Measurements from ENCODE around the gene NLGN2. TPM values are rescaled to one million over a fixed set of nuclear protein-coding genes. Genes with fewer than 3 reads are reported as not detected.

The NLGN2 gene
- total and polyA plus RNA-seq, 2 experiments from 2014 or later = 5.2 to 26.3 TPM

DNA sequence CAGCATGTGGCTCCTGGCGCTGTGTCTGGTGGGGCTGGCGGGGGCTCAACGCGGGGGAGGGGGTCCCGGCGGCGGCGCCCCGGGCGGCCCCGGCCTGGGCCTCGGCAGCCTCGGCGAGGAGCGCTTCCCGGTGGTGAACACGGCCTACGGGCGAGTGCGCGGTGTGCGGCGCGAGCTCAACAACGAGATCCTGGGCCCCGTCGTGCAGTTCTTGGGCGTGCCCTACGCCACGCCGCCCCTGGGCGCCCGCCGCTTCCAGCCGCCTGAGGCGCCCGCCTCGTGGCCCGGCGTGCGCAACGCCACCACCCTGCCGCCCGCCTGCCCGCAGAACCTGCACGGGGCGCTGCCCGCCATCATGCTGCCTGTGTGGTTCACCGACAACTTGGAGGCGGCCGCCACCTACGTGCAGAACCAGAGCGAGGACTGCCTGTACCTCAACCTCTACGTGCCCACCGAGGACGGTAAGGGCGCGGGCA is 645 bp downstream of the NLGN2 start:
- no peak overlapping the region for H3K4me3 ChIP-seq

DNA sequence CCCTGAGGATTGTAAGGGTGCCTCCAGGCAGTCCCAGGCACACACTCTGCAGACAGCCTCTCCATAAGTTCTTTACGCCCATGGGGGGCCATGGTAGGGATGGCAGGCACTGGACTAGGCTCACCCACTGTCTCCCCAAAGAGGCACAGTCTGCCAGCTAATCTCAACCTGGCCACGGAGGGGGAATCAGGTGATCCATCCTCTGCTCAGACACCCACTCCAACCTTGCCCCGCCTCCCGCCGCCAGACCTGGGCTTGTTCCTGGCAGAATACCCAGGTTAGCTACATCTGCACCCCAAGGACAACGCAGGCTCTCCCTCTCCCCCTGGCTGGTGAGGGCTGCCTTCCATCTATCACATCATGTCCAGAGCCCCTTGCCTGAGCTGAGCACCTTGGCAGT is 1.2 kb downstream of the NLGN2 start:
- Histone ChIP-seq H3K9me3 (ENCODE audit: low read depth) (no peaks in the 10 kb centered on the region), H3K27ac (no peak overlapping the region), H3K4me1 (ENCODE audit: low read depth) (no peaks in the 10 kb centered on the region), H3K4me3 (no peak overlapping the region), H3K27me3 (no peaks in the 10 kb centered on the region), H3K36me3 (no peaks in the 10 kb centered on the region)
- TF ChIP-seq, protein P1, sequence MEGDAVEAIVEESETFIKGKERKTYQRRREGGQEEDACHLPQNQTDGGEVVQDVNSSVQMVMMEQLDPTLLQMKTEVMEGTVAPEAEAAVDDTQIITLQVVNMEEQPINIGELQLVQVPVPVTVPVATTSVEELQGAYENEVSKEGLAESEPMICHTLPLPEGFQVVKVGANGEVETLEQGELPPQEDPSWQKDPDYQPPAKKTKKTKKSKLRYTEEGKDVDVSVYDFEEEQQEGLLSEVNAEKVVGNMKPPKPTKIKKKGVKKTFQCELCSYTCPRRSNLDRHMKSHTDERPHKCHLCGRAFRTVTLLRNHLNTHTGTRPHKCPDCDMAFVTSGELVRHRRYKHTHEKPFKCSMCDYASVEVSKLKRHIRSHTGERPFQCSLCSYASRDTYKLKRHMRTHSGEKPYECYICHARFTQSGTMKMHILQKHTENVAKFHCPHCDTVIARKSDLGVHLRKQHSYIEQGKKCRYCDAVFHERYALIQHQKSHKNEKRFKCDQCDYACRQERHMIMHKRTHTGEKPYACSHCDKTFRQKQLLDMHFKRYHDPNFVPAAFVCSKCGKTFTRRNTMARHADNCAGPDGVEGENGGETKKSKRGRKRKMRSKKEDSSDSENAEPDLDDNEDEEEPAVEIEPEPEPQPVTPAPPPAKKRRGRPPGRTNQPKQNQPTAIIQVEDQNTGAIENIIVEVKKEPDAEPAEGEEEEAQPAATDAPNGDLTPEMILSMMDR (IDR thresholded peaks at IDR 0.05; ENCODE audit: low read depth, low read length) = no peak
- no peak for DNase-seq (ENCODE audit: low read depth in 1 of 2, low spot score in 1 of 2)

More for the DNA sequence above, 645 bp downstream of the NLGN2 start:
- Histone ChIP-seq H3K9me3 (ENCODE audit: low read depth) (no peaks in the 10 kb centered on the region), H3K27ac (no peak overlapping the region), H3K27me3 (no peaks in the 10 kb centered on the region), H3K36me3 (no peaks in the 10 kb centered on the region), H3K4me1 (ENCODE audit: low read depth) (no peaks in the 10 kb centered on the region)
- DNase-seq (ENCODE audit: low read depth in 1 of 2, low spot score in 1 of 2) = no peak
- TF ChIP-seq, protein P1 (IDR thresholded peaks at IDR 0.05; ENCODE audit: low read depth, low read length) = no peak

DNA sequence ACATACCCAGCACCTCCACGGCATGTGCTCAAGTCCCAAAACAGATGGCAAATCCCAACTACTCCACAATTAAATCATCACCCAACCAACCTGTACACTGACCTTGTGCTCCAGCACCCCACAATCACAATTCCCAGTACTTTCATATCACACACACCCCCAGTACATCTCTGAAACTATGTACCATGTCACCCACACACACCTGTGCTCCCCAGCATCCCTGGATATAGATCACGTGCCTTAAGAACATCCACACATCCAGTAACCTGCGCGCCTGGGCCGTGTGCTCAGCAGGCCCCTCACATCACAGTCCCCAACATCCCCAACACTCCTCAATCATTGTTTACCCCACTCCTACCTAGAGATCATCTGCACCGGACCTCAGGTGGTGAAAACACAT is 2.1 kb downstream of the NLGN2 start:
- H3K9me3 ChIP-seq (ENCODE audit: low read depth) = no peaks in the 10 kb centered on the region
- no peak overlapping the region for H3K27ac ChIP-seq
- H3K27me3 ChIP-seq = no peaks in the 10 kb centered on the region
- H3K4me3 ChIP-seq = no peak overlapping the region
- no peak for DNase-seq (ENCODE audit: low read depth in 1 of 2, low spot score in 1 of 2)
- no peaks in the 10 kb centered on the region for H3K4me1 ChIP-seq (ENCODE audit: low read depth)
- H3K36me3 ChIP-seq = no peaks in the 10 kb centered on the region
- TF ChIP-seq, protein P1 (IDR thresholded peaks at IDR 0.05; ENCODE audit: low read depth, low read length) = no peak

DNA sequence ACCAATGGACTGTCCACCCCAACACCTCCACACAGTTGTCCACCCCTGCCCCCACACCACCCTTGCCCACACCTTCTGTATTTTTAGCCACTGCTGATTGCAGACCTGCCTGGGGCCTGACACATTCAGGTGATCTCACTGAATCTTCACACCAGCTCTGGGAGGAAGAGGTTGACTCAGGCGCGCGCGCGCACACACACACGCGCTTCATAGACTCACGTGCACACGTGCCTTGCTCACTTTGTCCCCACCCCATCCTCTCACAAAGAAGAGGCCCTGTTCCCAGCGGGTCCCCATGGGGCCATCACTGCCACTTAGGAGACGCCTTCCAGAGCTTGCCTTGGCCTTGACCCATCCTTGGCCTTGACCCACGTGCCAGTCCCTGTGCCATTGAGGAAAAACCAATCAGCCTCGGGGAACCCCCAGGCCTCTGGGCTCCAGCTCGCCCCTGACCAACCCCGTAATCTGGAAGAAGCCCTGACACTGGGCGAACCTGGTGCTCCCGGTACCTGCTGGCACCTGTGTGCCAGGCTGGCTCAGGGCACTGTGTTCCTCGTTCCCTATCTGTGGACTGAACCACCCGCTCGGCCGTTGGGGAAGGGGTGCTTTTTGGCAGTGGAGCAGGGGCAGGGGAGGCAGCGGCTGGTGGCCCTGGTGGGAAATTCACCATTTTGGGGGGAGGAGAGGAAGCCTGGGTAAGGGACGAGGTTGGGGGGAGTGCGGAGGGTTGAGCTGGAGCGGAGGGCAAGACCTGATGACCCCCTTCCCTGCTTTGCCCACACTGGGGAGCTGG is 3.2 kb downstream of the NLGN2 start:
- Histone ChIP-seq H3K4me3 (no peak overlapping the region), H3K4me1 (ENCODE audit: low read depth) (no peaks in the 10 kb centered on the region), H3K9me3 (ENCODE audit: low read depth) (no peaks in the 10 kb centered on the region), H3K27ac (no peak overlapping the region), H3K36me3 (peaks cover 3% of the 10 kb centered on the region), H3K27me3 (no peaks in the 10 kb centered on the region)
- DNase-seq (ENCODE audit: low read depth in 1 of 2, low spot score in 1 of 2) = no peak
- TF ChIP-seq, protein P1 (IDR thresholded peaks at IDR 0.05; ENCODE audit: low read depth, low read length) = no peak

DNA sequence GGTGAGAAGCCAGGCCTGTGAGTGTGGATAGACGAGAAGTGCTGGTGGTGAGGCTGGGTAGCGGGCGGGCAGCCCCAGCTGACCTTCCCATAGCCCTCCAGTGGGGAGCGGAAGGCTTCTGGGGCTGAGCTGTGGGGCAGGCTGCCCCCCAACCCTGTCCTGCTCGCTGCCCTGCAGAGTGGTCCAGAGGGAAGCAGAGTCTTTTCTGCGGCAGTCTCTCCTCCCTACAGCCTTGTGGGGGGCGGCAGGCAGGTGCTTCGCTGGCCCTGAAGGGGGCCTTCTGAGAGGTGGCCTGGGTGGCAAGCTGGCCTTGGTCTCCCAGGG is 3.7 kb downstream of the NLGN2 start:
- Histone ChIP-seq H3K4me3 (no peak overlapping the region), H3K9me3 (ENCODE audit: low read depth) (no peaks in the 10 kb centered on the region), H3K27ac (no peak overlapping the region), H3K27me3 (no peaks in the 10 kb centered on the region), H3K36me3 (peaks cover 4% of the 10 kb centered on the region), H3K4me1 (ENCODE audit: low read depth) (no peaks in the 10 kb centered on the region)
- TF ChIP-seq, protein P1 (IDR thresholded peaks at IDR 0.05; ENCODE audit: low read depth, low read length) = no peak
- DNase-seq (ENCODE audit: low read depth in 1 of 2, low spot score in 1 of 2) = no peak

Measured in cardiac muscle cell (in vitro differentiated cells and primary cell).